ENCODE data around the gene ARHGAP22. TPM values are rescaled to one million over a fixed set of nuclear protein-coding genes. Genes with fewer than 3 reads are reported as not detected.

The ARHGAP22 gene
- total RNA-seq, 1 donor, result 60.2 TPM

GRCh38 chr10:48598936-48599829, 5.7 kb downstream of the ARHGAP22 start:
- no peak overlapping the region for H3K4me3 ChIP-seq (ENCODE audit: low read depth, low read length)
- no peak for DNase-seq (ENCODE audit: low read depth)
- TF ChIP-seq CTCF (IDR thresholded peaks at IDR 0.05; ENCODE audit: insufficient read depth, low read length), result no peak

GRCh38 chr10:48598243-48598935, 6.5 kb downstream of the ARHGAP22 start:
- no peak for TF ChIP-seq CTCF (IDR thresholded peaks at IDR 0.05; ENCODE audit: insufficient read depth, low read length)
- no peak for DNase-seq (ENCODE audit: low read depth)
- H3K4me3 ChIP-seq (ENCODE audit: low read depth, low read length), result no peak overlapping the region

DNA sequence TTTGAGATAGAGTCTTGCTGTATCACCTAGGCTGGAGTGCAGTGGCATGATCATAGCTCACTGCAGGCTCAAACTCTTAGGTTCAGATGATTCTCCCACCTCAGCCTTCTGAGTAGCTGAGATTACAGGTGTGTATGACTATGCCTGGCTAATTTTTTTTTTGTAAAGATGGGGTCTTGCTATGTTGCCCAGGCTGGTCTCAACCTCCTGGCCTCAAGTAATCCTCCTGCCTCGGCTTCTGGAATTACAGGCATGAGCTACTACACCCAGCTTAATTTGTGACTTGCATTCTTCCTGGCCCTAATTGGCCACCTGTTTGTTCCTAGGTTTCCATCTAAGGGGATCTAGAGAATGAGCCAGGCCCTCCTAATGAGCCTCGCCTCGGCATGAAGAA, 9.3 kb downstream of the ARHGAP22 start:
- H3K4me3 ChIP-seq (ENCODE audit: low read depth, low read length), result no peak overlapping the region
- TF ChIP-seq CTCF (IDR thresholded peaks at IDR 0.05; ENCODE audit: insufficient read depth, low read length), result no peak
- DNase-seq (ENCODE audit: low read depth), result no peak

GRCh38 chr10:48594803-48595538, 9.9 kb downstream of the ARHGAP22 start:
- TF ChIP-seq CTCF (IDR thresholded peaks at IDR 0.05; ENCODE audit: insufficient read depth, low read length), result no peak
- H3K4me3 ChIP-seq (ENCODE audit: low read depth, low read length), result no peak overlapping the region
- no peak for DNase-seq (ENCODE audit: low read depth)

- H3K4me3 ChIP-seq (ENCODE audit: low read depth, low read length), result no peak overlapping the region
- no peak for DNase-seq (ENCODE audit: low read depth)
- TF ChIP-seq CTCF (IDR thresholded peaks at IDR 0.05; ENCODE audit: insufficient read depth, low read length), result no peak
Measured at GRCh38 chr10:48594371-48594770, 10.5 kb downstream of the ARHGAP22 start.

GRCh38 chr10:48592346-48592745, 12.5 kb downstream of the ARHGAP22 start:
- no peak overlapping the region for H3K4me3 ChIP-seq (ENCODE audit: low read depth, low read length)
- no peak for TF ChIP-seq CTCF (IDR thresholded peaks at IDR 0.05; ENCODE audit: insufficient read depth, low read length)
- DNase-seq (ENCODE audit: low read depth), result no peak
